ENCODE results near the gene MED12L.
"Not testable (repeated sequence)": the region's sequence is repeated elsewhere in the genome, so short reads cannot be mapped to it uniquely, and the experiment has no call there.

The MED12L gene

DNA sequence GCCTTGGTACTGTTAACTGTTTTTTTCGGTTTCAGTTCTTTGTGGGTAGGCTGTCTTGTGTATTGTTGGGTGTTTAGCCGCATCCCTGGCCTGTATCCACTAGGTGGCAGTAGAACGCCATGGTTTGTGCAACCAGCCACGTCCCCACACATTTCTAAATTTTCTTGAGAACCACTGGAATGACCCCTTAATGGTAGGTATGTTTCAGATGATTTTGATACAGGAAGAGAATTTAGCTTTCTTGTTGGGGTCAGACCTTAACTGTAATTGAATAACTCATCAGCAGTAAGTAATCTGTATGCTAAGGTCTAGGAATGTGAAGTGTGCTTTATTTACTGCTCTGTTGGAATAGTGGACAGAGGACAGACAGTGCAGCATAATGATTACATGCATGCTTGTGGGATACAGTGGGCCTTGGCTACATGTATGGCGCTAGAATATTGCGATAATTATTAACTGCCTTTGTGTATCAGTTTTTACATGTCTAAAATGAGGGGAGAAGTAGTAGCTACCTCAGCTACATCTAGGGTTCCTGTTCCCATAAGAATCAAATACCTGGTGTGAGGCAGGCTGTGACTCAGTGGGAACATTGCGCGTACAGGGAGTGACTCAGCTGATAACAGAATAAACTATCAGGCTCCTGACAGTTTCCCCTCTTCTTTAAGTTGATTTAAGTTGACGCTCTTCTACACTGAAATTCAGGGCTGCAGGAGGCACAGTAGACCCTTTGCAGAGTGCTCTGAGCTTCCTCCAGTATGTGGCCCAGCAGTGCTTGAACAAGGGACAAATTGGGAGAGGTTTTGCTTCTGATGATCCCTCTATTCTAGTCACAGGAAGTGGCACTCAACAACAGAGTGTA lies 142.6 kb downstream of the MED12L start:
- Histone ChIP-seq H3K27ac (ENCODE audit: poor library complexity, severe bottlenecking) (peak overlapping the region; percentile 25), H3K4me3 (ENCODE audit: severe bottlenecking) (no peak overlapping the region), H3K4me1 (ENCODE audit: insufficient read depth, poor library complexity, severe bottlenecking) (peaks cover 25% of the 10 kb centered on the region), H3K36me3 (ENCODE audit: low read depth) (no peaks in the 10 kb centered on the region), H3K27me3 (ENCODE audit: insufficient read depth, poor library complexity, severe bottlenecking) (no peaks in the 10 kb centered on the region), H3K9me3 (ENCODE audit: severe bottlenecking) (no peaks in the 10 kb centered on the region)
- TF ChIP-seq, protein P1, sequence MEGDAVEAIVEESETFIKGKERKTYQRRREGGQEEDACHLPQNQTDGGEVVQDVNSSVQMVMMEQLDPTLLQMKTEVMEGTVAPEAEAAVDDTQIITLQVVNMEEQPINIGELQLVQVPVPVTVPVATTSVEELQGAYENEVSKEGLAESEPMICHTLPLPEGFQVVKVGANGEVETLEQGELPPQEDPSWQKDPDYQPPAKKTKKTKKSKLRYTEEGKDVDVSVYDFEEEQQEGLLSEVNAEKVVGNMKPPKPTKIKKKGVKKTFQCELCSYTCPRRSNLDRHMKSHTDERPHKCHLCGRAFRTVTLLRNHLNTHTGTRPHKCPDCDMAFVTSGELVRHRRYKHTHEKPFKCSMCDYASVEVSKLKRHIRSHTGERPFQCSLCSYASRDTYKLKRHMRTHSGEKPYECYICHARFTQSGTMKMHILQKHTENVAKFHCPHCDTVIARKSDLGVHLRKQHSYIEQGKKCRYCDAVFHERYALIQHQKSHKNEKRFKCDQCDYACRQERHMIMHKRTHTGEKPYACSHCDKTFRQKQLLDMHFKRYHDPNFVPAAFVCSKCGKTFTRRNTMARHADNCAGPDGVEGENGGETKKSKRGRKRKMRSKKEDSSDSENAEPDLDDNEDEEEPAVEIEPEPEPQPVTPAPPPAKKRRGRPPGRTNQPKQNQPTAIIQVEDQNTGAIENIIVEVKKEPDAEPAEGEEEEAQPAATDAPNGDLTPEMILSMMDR (IDR thresholded peaks at IDR 0.05; ENCODE audit: poor library complexity, severe bottlenecking): peak; percentile 95
- no peak for DNase-seq (ENCODE audit: low spot score)
- ATAC-seq (ENCODE audit: low read depth): peak; percentile 88

DNA sequence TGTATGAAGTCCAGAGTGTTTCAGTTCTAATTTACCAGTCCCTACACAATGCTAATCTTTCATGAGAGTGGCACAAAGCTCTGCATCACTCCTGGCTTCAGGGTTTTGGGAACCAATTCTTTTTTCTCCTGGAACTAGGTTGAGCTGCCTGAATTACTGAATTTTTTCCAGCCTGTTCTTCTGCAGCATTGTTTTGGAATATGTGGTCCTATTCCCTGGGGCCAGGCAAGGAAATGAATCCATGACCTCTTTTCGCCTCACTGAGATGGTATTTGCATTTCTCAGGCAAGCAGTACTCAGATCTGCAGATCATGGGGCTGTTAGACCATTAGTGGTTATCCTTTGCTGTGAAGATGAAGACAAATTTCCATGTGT lies 143.2 kb downstream of the MED12L start:
- H3K4me1 ChIP-seq (ENCODE audit: insufficient read depth, poor library complexity, severe bottlenecking): peaks cover 25% of the 10 kb centered on the region
- H3K27me3 ChIP-seq (ENCODE audit: insufficient read depth, poor library complexity, severe bottlenecking): no peaks in the 10 kb centered on the region
- H3K27ac ChIP-seq (ENCODE audit: poor library complexity, severe bottlenecking): peak overlapping the region; percentile 25
- DNase-seq (ENCODE audit: low spot score): no peak
- H3K36me3 ChIP-seq (ENCODE audit: low read depth): no peaks in the 10 kb centered on the region
- TF ChIP-seq, protein P1 (IDR thresholded peaks at IDR 0.05; ENCODE audit: poor library complexity, severe bottlenecking): no peak
- no peak overlapping the region for H3K4me3 ChIP-seq (ENCODE audit: severe bottlenecking)
- no peak for ATAC-seq (ENCODE audit: low read depth)
- no peaks in the 10 kb centered on the region for H3K9me3 ChIP-seq (ENCODE audit: severe bottlenecking)

DNA sequence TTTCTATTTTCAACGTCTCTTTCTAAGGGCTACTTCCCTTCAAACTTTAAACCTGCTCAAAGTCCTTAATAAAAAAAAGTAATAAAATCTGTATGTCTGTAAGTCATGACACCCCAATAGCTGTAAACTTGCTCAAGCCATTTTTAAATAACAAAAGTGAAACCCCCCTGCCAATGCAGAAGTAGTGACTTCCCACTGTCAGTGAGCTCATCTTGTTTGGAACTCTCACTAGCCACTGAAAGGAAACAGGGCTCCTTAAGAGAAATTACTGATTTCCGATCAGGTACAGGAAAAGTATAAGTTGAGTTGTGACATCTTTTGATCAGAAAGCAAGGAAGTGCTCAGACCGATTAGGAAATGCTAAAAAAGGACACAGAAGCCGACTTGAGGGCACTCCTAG lies 145.2 kb downstream of the MED12L start:
- peaks cover 25% of the 10 kb centered on the region for H3K4me1 ChIP-seq (ENCODE audit: insufficient read depth, poor library complexity, severe bottlenecking)
- ATAC-seq (ENCODE audit: low read depth) (no peak), DNase-seq (ENCODE audit: low spot score) (no peak)
- no peaks in the 10 kb centered on the region for H3K9me3 ChIP-seq (ENCODE audit: severe bottlenecking)
- TF ChIP-seq, protein P1 (IDR thresholded peaks at IDR 0.05; ENCODE audit: poor library complexity, severe bottlenecking): no peak
- H3K36me3 ChIP-seq (ENCODE audit: low read depth): no peaks in the 10 kb centered on the region
- no peak overlapping the region for H3K27ac ChIP-seq (ENCODE audit: poor library complexity, severe bottlenecking)
- no peak overlapping the region for H3K4me3 ChIP-seq (ENCODE audit: severe bottlenecking)
- no peaks in the 10 kb centered on the region for H3K27me3 ChIP-seq (ENCODE audit: insufficient read depth, poor library complexity, severe bottlenecking)

DNA sequence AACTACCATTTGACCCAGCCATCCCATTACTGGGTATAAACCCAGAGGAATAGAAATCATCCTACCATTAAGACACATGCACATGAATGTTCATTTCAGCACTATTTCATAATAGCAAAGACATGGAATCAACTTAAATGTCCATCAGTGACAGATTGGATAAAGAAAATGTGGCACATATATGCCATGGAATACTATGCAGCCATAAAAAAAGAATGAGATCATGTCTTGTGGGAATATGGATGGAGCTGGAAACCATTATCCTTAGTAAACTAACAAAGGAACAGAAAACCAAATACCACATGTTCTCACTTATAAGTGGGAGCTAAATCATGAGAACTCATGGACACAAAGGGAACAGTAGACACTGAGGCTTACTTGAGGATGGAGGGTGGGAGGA lies 146.9 kb downstream of the MED12L start:
- H3K36me3 ChIP-seq (ENCODE audit: low read depth); ATAC-seq (ENCODE audit: low read depth); H3K4me3 ChIP-seq (ENCODE audit: severe bottlenecking); H3K9me3 ChIP-seq (ENCODE audit: severe bottlenecking); H3K27ac ChIP-seq (ENCODE audit: poor library complexity, severe bottlenecking); H3K27me3 ChIP-seq (ENCODE audit: insufficient read depth, poor library complexity, severe bottlenecking); DNase-seq (ENCODE audit: low spot score): not testable (repeated sequence)
- peaks cover 14% of the 10 kb centered on the region for H3K4me1 ChIP-seq (ENCODE audit: insufficient read depth, poor library complexity, severe bottlenecking)

DNA sequence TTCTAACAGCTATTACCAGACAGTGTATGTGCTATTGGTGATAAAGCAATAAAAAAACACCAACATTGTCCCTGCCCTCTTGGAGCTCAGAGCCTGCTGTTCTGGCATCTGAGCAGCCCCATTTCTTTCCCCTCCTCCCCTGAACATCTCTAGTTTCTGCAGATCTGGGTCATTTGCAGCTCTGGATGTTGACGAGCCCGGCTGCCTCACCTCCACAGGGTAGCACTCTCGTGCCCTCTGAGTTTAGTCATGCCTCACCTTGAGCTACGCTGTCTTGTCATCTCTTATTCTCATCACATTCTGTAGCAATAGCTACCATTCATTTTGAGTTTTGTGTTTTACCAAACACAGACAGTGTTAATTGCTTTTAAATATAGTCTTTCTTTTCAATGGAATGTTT lies 147.5 kb downstream of the MED12L start:
- H3K36me3 ChIP-seq (ENCODE audit: low read depth): no peaks in the 10 kb centered on the region
- H3K27me3 ChIP-seq (ENCODE audit: insufficient read depth, poor library complexity, severe bottlenecking): no peaks in the 10 kb centered on the region
- peaks cover 10% of the 10 kb centered on the region for H3K4me1 ChIP-seq (ENCODE audit: insufficient read depth, poor library complexity, severe bottlenecking)
- no peak for DNase-seq (ENCODE audit: low spot score)
- TF ChIP-seq, protein P1 (IDR thresholded peaks at IDR 0.05; ENCODE audit: poor library complexity, severe bottlenecking): no peak
- H3K27ac ChIP-seq (ENCODE audit: poor library complexity, severe bottlenecking): no peak overlapping the region
- no peak for ATAC-seq (ENCODE audit: low read depth)
- H3K4me3 ChIP-seq (ENCODE audit: severe bottlenecking): no peak overlapping the region
- no peaks in the 10 kb centered on the region for H3K9me3 ChIP-seq (ENCODE audit: severe bottlenecking)
